Hematopoietic multipotent progenitor cell (in vitro differentiated cells): ENCODE results near the gene ZBTB25. TPM values are rescaled to one million over a fixed set of nuclear protein-coding genes. Genes with fewer than 3 reads are reported as not detected.

Experiments
- DNase-seq, 3 donors: peaks; one replicate each; pipeline ENCODE4 v3.0.0-alpha.2; 2011 to 2015; ENCODE audit warnings: low read depth in 2 of 3, low spot score in 2 of 3
- total RNA-seq: library from RNA; depleted of rRNA; stranded (reverse); fragments of >200 nt; gene quantifications from one replicate; pipeline ENCODE4 v1.2.3, GENCODE V29; 2012

The ZBTB25 gene
- total RNA-seq, 1 donor: 8.3 TPM

- peak in 1 of 3 donors; percentile 4 for DNase-seq
These were observed 58.4 kb downstream of the ZBTB25 start for GRCh38 chr14:64444984-64445845.

- DNase-seq: no peak
These were observed 59.5 kb downstream of the ZBTB25 start for GRCh38 chr14:64444140-64444539.

- DNase-seq: no peak
These were observed 61.2 kb downstream of the ZBTB25 start for GRCh38 chr14:64442300-64442988.

- DNase-seq: no peak
These were observed 63.1 kb downstream of the ZBTB25 start for GRCh38 chr14:64440494-64440893.

- DNase-seq: no peak
These were observed 64.5 kb downstream of the ZBTB25 start for GRCh38 chr14:64439141-64439540.

- DNase-seq: no peak
These were observed 65.3 kb downstream of the ZBTB25 start for GRCh38 chr14:64438181-64438841.

- DNase-seq: no peak
These were observed 69.1 kb downstream of the ZBTB25 start for GRCh38 chr14:64434528-64434927.

- DNase-seq: no peak
These were observed 79.7 kb downstream of the ZBTB25 start for GRCh38 chr14:64423987-64424386.

- DNase-seq: no peak
These were observed 80.9 kb downstream of the ZBTB25 start for GRCh38 chr14:64422756-64423155.

- DNase-seq: no peak
These were observed 81.6 kb downstream of the ZBTB25 start for GRCh38 chr14:64422005-64422404.

GRCh38 chr14:64421166-64421565 lies 82.5 kb downstream of the ZBTB25 start:
- no peak for DNase-seq

- DNase-seq: no peak
These were observed 84.6 kb downstream of the ZBTB25 start for GRCh38 chr14:64419003-64419402.

GRCh38 chr14:64417771-64418125 lies 85.9 kb downstream of the ZBTB25 start:
- no peak for DNase-seq

- no peak for DNase-seq
These were observed 86.4 kb downstream of the ZBTB25 start for GRCh38 chr14:64417055-64417770.

GRCh38 chr14:64416348-64416932 lies 87.2 kb downstream of the ZBTB25 start:
- DNase-seq: no peak

- no peak for DNase-seq
These were observed 91.4 kb downstream of the ZBTB25 start for GRCh38 chr14:64412237-64412636.

GRCh38 chr14:64411001-64411400 lies 92.6 kb downstream of the ZBTB25 start:
- no peak for DNase-seq

- DNase-seq: no peak
These were observed 93.4 kb downstream of the ZBTB25 start for GRCh38 chr14:64410084-64410774.

- no peak for DNase-seq
These were observed 94.3 kb downstream of the ZBTB25 start for GRCh38 chr14:64409126-64409920.
